Peyer's patch (tissue), 4 donors: ENCODE measurements around the gene ACTN4.

ENCODE experiments used
- CTCF ChIP-seq, 6 experiments: fragments of 450-650 bp in 4 of 6; fragments of 200-600 bp in 2 of 6; sonication (generic) in 1 of 6; IDR thresholded peaks; one replicate each; pipeline ENCODE4 v1.5.1; 2017 to 2019; ENCODE audit warnings: antibody characterized with exemption in 6 of 6, mild to moderate bottlenecking in 3 of 6, moderate library complexity in 1 of 6
- POLR2A ChIP-seq, 2 donors: fragments of 450-650 bp; IDR thresholded peaks; one replicate each; pipeline ENCODE4 v1.5.1; 2017; ENCODE audit warnings: antibody characterized with exemption in 2 of 2, mild to moderate bottlenecking in 2 of 2, moderate library complexity in 2 of 2

GRCh38 chr19:38650172-38650775, 2.8 kb downstream of the ACTN4 start:
- TF ChIP-seq POLR2A (IDR thresholded peaks at IDR 0.05) (peak; percentile 50 to 51), CTCF (IDR thresholded peaks at IDR 0.05) (peak in 1 of 6 experiments; percentile 6)
